ENCODE data around the gene RNF149.
"Not testable (repeated sequence)": the region's sequence is repeated elsewhere in the genome, so short reads cannot be mapped to it uniquely, and the experiment has no call there.

The RNF149 gene, protein sequence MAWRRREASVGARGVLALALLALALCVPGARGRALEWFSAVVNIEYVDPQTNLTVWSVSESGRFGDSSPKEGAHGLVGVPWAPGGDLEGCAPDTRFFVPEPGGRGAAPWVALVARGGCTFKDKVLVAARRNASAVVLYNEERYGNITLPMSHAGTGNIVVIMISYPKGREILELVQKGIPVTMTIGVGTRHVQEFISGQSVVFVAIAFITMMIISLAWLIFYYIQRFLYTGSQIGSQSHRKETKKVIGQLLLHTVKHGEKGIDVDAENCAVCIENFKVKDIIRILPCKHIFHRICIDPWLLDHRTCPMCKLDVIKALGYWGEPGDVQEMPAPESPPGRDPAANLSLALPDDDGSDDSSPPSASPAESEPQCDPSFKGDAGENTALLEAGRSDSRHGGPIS

GRCh38 chr2:101308432-101309210, at the start of gene RNF149:
Gene RNF149 (minus strand): TSS chr2:101308701. CDS start chr2:101308588, 113 bp downstream.
- peak; percentile 94 for DNase-seq

DNA sequence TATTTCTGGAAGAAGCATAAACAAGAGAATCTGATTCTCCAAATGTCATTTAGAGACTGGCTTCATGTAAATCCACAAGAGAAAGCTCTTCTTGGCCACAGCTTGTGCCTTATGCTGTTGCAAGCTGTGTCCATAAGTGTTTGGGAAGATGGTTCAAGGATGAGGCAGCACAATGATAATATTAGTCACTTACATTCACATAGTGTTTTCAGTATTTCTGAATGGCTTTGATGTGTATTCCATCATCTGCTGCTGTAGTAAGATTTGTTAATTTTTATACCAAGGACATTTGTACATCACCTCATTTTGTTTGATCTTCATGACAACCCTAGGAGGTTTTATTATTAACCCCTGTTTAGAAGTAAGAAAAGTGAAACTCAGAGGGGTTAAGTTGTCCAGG, 48.9 kb upstream of the RNF149 start:
- no peak for DNase-seq

GRCh38 chr2:101356521-101356920, 48.0 kb upstream of the RNF149 start:
- DNase-seq: no peak

DNA sequence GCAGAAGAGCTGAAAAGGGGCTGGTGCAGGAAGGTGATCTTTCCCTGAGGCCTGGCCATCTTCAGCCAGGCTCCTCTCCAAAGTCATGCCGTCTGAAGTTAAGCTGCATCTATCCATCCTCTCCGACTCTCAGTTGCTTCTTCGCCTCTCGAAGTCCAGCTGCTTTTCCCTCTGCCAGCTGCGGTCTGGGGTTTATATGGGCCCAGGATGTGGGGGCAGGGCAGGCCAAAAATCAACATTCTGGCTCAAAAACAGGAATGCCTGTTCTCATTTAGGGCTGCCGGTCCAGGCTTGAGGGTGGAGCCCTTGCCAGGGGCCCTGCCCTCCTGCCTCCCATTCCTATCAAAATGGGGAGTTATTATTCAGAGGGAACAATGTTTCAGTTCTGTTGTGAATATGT, 47.6 kb upstream of the RNF149 start:
- DNase-seq: no peak

- DNase-seq: no peak
Observed at GRCh38 chr2:101355401-101356054, 47.0 kb upstream of the RNF149 start.

GRCh38 chr2:101354420-101355311, 46.2 kb upstream of the RNF149 start:
- DNase-seq: no peak

GRCh38 chr2:101352631-101353030, 44.1 kb upstream of the RNF149 start:
- DNase-seq: not testable (repeated sequence)

- DNase-seq: no peak
Observed at GRCh38 chr2:101351207-101351606, 42.7 kb upstream of the RNF149 start.

DNA sequence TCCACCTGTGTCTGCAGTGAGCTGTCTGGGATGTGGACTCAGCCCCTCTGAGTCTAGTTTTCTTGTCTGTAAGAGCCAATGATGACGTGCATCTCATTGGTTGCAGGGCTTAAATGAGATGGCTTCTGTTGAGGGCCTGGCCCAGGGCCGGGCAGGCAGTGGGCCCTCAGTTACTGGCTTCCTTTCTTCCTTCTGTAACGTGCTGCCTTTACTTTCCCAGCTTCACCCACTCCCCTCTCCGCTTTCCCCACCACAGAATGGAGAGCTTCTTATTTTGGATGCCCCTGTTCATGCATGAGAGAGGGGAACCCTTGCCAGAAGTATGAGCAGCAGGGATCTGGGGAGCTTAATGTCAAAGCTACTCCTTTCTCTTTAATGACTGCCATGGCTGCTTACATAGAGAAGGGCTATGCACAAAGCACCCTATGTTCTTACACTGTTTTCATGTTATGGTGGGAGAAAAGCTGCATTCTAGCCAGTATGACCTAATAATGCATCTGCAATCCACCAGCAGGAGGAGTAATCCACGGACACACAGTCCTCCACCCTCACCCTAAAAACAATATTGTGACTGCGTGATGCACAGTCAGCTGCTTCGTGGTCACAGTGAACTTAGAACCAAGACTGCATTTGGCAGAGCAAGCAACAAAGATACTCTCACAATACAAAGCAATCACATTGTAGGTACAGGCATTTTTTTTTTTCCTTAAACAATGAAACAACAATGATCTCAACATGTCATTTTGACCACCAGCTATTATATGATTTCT, 41.6 kb upstream of the RNF149 start:
- DNase-seq: no peak

- DNase-seq: no peak
Observed at GRCh38 chr2:101348883-101349282, 40.4 kb upstream of the RNF149 start.

DNA sequence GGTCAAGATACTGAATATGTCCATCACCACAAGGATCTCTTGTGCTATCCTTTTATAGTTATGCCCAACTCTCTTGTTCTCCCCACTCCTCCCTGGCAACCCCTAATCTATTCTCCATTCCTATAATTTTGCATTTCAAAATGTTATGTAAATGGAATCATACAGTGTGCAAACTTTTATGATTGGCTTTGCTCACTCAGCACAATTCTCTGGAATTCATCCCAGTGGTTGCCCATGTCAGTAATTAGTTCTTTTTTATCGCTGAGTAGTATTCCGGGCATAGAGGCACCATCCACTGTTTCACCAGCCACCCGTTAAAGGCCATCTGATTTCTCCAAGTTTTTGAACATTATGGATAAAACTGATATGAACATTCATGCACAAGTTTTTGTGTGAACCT, 38.4 kb upstream of the RNF149 start:
- DNase-seq: no peak

GRCh38 chr2:101344137-101344536, 35.6 kb upstream of the RNF149 start:
- DNase-seq: no peak

DNA sequence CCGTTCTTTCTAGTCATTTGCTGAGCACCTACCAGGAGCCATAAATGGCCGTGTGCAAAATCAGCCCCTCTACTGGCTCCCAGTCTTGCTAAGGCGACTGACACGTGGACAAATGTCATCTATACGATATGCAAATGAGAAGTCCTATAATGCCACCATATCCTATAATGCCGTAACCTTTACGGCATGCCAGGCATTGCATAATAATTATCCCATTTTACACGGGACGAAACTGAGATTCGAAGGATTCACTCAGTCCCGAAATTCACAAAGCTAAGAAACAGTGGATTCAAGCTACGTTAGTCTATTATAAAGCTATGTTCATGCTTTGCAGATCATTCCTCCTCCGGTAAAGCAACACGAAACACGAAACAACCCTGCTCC, 34.1 kb upstream of the RNF149 start:
- DNase-seq: no peak

DNA sequence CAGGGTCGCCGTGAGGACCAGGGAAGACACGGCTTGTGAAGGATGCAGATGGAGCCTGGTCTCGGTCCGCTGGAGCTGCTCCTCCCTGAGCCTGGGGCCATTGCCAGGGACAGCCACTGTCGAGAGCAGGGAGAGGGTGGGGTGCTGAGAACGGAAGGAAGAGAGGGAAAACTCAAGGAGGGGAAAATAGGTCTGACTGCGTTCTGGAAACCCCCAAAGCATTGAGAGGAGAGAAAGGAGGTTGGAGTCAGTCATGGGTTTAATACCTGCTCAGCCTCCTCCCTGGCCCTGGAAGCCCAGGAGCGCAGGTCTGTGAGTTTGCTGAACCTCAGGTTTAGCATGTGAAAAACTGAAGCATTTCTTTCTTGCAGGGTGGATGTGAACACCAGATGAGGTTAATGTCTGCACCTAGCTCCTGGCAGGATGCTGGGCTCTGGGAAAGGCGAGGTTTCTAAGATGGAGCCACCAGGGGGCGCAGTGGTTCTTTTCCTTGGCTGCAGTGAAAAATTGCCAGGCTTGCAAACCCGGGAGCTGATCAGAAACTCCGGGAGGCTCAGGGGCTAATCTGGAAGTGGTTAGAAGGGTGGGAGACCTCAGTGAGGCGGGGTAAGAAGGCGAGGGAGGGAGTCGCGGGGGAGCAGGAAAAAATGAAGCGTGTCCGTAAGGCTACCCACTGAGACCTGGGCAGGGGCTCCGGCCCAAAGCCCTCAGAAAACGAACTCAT, 33.6 kb upstream of the RNF149 start:
- peak; percentile 89 for DNase-seq

DNA sequence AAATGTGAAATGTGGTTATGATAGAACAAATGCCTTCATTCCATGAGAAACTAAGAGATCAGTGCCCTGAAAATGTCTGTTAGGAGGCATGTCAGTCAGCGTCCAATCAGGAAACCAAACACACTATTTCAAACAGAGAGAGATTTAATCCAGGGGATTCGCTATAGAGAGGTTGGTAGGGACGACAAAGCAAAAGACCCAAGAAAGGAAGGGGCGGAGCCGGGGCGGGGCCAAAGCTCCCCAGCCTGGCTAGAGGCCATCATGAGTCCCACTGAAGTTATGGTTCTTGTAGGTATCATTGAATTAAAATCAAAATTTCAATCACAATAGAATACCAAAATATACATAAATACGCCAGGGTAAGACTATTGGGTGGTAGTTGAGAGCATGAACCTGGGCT, 32.9 kb upstream of the RNF149 start:
- no peak for DNase-seq

DNA sequence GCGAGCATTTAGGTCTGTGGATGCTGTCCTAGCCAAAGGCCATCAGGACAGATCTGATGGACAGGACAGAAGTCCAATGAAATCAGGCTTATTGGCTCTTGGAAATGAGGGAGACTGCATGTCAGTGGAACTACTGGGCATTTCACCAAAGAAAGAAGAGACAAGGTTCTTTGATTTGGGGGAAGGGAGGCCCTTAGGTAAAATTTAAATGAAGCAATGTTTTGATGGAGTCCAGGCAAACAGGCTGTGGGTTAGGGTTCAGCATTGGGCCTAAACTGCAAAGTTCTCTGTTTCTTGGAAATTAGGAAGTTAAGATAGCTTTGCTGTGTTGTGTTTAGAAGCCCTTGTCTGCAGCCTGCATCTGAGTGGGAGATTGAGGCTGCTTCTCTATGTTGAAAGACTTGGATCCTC, 31.6 kb upstream of the RNF149 start:
- peak; percentile 72 for DNase-seq

GRCh38 chr2:101339266-101339880, 30.9 kb upstream of the RNF149 start:
- DNase-seq: peak; percentile 63

GRCh38 chr2:101337877-101338276, 29.4 kb upstream of the RNF149 start:
- no peak for DNase-seq

GRCh38 chr2:101332885-101333766, 24.6 kb upstream of the RNF149 start:
- no peak for DNase-seq

DNA sequence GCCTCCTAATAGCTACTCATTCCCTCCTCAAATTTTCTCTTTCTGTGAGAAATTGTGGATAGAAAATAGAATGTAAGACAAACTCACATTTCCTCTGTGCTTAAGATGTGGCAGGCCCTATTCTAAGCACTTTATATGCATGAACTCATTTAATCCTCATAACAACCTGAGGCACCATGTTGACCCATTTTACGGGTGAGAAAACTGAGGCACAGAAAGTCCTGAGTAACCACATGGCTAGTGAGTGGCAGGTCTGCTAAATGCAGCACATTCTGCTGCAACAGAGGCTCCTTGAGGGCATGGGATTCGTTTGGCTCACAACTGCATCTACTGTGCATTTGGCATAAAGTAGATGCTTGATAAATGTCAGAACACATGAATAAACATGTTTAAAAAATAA, 22.7 kb upstream of the RNF149 start:
- no peak for DNase-seq
